GM23248 (cell line): Measurements from ENCODE around the gene BICC1.

Experiments
- EZH2 ChIP-seq: fragments of 200-600 bp; sonication (generic); IDR thresholded peaks from 2 replicates; pipeline ENCODE4 v1.6.1; 2018; ENCODE audit warnings: antibody characterized with exemption, mild to moderate bottlenecking; ENCODE audit not compliant: insufficient read depth, poor library complexity, severe bottlenecking
- EZH2phosphoT487 ChIP-seq: fragments of 200-600 bp; sonication (generic); IDR thresholded peaks from 2 replicates; pipeline ENCODE4 v1.6.1; 2018; ENCODE audit warnings: antibody characterized with exemption, moderate library complexity, mild to moderate bottlenecking, low read depth; ENCODE audit not compliant: insufficient read depth

DNA sequence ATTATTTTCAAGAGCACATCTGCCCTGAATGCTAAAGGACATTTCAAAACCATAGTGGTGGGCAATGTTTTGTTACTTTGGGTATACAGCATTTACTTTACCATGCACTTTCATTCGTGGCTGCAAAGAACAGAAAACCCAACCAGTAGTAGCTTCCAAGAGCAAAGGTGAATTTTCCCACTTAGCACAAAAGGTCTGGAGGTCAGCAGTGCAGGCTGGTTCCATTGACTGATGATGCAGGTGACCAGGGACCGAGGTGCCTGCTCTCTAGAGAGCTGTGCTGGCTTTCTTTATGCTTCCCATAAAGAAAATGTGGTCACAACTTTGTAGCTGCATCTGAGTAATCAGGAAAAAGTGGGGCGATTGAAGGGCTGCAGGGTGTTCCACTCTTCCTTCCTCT, 240.0 kb downstream of the BICC1 start:
- TF ChIP-seq EZH2, result no peak
- no peak for TF ChIP-seq EZH2phosphoT487
